ENCODE measurements around the gene CTNNBL1.

CTNNBL1 gene

GRCh38 chr20:37895166-37895565 is 201.3 kb downstream of the CTNNBL1 start:
- no peak for DNase-seq (ENCODE audit: low read depth in 1 of 2, low spot score in 1 of 2)

DNA sequence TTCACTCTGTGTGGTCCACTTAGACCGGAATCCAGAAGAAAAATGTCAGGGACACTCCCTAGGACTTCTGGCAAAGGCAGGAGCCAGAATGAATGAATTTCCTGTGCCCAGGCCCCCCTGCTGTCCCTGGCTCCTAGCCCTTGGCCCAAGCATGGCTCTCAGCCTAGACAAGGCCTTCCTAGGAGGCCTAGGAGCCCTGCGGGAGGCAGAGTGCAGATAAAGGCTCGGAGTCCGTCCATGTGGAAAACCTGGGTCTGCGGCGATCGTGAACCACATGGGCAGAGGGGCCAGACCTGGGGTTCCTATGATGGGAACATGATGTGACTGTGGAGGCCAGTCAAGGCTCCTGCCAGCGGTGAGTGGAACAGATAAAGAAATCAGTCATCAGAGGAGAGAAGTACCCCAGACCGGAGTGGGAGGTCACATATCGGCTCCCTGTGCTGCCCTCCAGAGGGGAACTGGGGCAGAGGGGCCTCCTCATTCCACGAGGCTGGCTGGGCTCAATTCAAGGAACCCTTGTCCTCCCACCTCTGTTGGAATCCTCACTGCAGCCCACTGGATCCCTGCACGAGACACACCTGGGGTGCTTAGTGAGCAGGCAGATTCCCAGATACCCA is 203.2 kb downstream of the CTNNBL1 start:
- no peak for DNase-seq (ENCODE audit: low read depth in 1 of 2, low spot score in 1 of 2)

DNA sequence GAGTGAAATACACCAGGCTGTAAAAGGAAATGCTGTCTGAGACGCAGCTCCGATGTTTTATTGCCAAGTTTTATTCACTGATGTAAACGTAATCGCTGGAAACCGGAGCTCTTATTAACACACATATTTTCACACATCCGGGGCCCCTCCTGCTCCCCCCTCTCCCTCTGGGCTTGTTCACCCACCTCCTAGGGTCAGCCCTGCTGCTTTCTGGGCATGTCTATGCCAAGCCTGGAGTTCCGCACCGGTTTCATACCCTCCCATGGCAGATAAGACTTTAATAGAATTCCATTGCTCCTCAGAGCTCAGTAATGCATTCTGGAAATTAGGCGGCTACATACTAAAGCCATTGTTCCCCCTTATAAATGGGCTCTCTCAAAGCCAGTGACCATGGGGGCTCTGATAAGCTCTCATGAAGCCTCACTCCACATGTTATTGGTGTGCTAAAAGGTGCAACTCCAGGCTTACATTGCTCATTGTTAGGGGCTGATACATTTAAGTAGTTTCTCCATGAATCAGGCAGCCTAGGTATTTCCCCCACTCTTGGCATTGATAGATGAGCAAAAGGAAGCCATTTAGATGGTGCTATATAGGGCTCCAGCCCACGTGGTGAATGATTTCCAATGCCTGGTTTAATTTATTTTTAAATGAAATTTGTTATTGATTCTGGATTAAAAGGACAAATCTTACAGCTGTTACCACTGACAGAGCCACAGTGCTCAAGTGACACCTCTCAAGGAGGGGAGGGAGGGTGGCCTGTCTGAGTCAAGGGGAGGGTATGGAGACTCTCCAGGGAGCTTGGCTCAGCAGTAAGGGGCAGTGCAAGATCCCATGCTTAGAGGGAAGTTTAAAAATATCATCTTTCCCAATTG is 204.6 kb downstream of the CTNNBL1 start:
- no peak for DNase-seq (ENCODE audit: low read depth in 1 of 2, low spot score in 1 of 2)

DNA sequence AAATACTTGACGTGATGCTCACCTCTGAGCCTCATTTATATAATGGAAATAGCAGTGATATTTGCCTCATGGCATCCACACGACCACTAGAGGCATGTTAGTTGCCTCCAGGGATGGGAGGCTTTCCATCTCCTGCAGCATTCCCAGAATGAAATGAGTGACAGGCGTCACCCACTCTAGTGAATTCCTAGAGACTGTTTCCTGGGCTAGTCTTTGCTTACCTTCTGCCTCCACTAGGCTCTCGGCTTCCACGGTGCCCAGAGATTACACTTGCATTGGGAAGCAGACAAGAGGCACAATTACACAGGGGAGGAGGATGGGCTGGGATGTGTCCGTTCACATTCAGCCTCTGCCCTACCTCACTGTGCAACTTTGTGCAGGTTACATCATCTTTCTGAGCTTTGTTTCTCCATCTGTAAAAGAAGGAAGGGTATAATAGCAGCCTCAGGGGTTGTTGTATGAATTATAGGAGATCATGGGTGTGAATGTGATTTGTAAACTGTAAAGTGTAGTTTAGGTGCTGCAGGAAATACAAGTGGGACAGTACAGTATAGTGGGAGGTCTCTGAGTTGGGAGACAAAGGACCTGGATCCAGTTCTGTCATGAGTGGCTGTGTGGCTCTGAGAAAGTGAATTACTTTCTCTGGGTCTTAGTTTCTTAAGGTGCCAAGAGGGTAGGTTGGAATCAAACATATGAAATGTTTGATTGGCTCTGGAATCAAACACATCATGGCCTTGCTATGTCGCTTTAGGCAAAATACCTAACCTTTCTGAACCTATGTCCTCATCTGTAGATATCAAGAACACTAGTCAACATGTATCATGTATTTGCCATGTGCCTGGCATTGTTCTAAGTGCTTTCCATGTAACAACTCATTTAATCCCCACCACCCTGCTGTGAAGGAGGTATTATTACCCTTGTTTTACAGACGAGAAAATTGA is 205.5 kb downstream of the CTNNBL1 start:
- no peak for DNase-seq (ENCODE audit: low read depth in 1 of 2, low spot score in 1 of 2)

GRCh38 chr20:37901240-37901639 is 207.4 kb downstream of the CTNNBL1 start:
- DNase-seq (ENCODE audit: low read depth in 1 of 2, low spot score in 1 of 2) = no peak

- no peak for DNase-seq (ENCODE audit: low read depth in 1 of 2, low spot score in 1 of 2)
These were observed 208.0 kb downstream of the CTNNBL1 start for GRCh38 chr20:37901654-37902503.

- DNase-seq (ENCODE audit: low read depth in 1 of 2, low spot score in 1 of 2) = no peak
These were observed 208.9 kb downstream of the CTNNBL1 start, which contains the start of gene VSTM2L for GRCh38 chr20:37902504-37903313. VSTM2L (plus strand) TSS chr20:37903127; CDS start chr20:37903351, 224 bp downstream.

- no peak for DNase-seq (ENCODE audit: low read depth in 1 of 2, low spot score in 1 of 2)
These were observed 209.6 kb downstream of the CTNNBL1 start for GRCh38 chr20:37903317-37904007.

GRCh38 chr20:37904008-37904642 is 210.3 kb downstream of the CTNNBL1 start:
- DNase-seq (ENCODE audit: low read depth in 1 of 2, low spot score in 1 of 2) = no peak

- DNase-seq (ENCODE audit: low read depth in 1 of 2, low spot score in 1 of 2) = no peak
These were observed 211.1 kb downstream of the CTNNBL1 start for GRCh38 chr20:37904845-37905373.

GRCh38 chr20:37905671-37906613 is 212.1 kb downstream of the CTNNBL1 start:
- DNase-seq (ENCODE audit: low read depth in 1 of 2, low spot score in 1 of 2) = no peak

GRCh38 chr20:37907330-37907676 is 213.5 kb downstream of the CTNNBL1 start:
- no peak for DNase-seq (ENCODE audit: low read depth in 1 of 2, low spot score in 1 of 2)

GRCh38 chr20:37907677-37908401 is 214.0 kb downstream of the CTNNBL1 start:
- no peak for DNase-seq (ENCODE audit: low read depth in 1 of 2, low spot score in 1 of 2)

DNA sequence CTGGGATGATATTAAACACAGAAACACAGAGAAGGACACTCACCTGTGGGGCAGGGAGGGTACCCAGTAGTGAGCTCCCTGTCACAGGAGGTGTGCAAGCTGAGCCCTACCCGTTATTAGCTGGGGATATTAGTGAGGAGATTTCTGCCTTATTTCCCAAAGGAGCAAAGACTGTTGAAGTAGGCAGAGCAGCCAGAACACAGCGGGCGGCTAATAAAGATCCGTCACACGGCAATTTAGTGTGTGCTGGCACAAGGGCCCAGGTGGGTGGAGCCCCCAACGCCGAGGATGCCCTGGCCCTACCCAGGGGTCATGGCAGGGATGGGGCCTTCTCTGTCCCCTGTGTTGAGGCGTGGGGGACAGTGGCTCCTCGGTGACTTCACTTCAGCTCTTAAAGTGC is 217.4 kb downstream of the CTNNBL1 start:
- no peak for DNase-seq (ENCODE audit: low read depth in 1 of 2, low spot score in 1 of 2)

- DNase-seq (ENCODE audit: low read depth in 1 of 2, low spot score in 1 of 2) = no peak
These were observed 218.0 kb downstream of the CTNNBL1 start for GRCh38 chr20:37911838-37912281.

GRCh38 chr20:37912874-37913273 is 219.0 kb downstream of the CTNNBL1 start:
- DNase-seq (ENCODE audit: low read depth in 1 of 2, low spot score in 1 of 2) = no peak

Measured in stimulated activated CD4-positive, alpha-beta T cell treated with anti-CD3 and anti-CD28 coated beads, Interleukin-15, amount 100 ng/mL, for 1 hour (primary cell).